Kasumi-1 (cell line): Measurements from ENCODE around the gene PCSK6.

Source experiments
- DNase-seq, 2 experiments: peaks; one replicate each; lab custom pipeline; 2025; lab: John Stamatoyannopoulos, UW

Gene PCSK6

GRCh38 chr15:101276501-101277037 lies 212.9 kb downstream of the PCSK6 start:
- peak; percentile 59 to 68 for DNase-seq

- DNase-seq: no peak
Measured at GRCh38 chr15:101275018-101275417, 214.5 kb downstream of the PCSK6 start.

GRCh38 chr15:101273534-101273933 lies 216.0 kb downstream of the PCSK6 start:
- no peak for DNase-seq

- no peak for DNase-seq
Measured at GRCh38 chr15:101272584-101272983, 216.9 kb downstream of the PCSK6 start.

- DNase-seq: peak in 1 of 2 experiments; percentile 21
Measured at GRCh38 chr15:101269479-101270223, 219.9 kb downstream of the PCSK6 start.

- DNase-seq: no peak
Measured at GRCh38 chr15:101267320-101268104, 222.0 kb downstream of the PCSK6 start.

GRCh38 chr15:101266787-101267186 lies 222.7 kb downstream of the PCSK6 start:
- DNase-seq: no peak

- DNase-seq: no peak
Measured at GRCh38 chr15:101266034-101266433, 223.5 kb downstream of the PCSK6 start.

GRCh38 chr15:101264911-101265641 lies 224.4 kb downstream of the PCSK6 start:
- no peak for DNase-seq

GRCh38 chr15:101264011-101264410 lies 225.5 kb downstream of the PCSK6 start:
- no peak for DNase-seq

GRCh38 chr15:101262551-101262950 lies 227.0 kb downstream of the PCSK6 start:
- DNase-seq: no peak

GRCh38 chr15:101258238-101259144 lies 231.0 kb downstream of the PCSK6 start:
- peak; percentile 69 to 80 for DNase-seq

- peak; percentile 71 to 85 for DNase-seq
Measured at GRCh38 chr15:101256757-101257156, 232.8 kb downstream of the PCSK6 start.

GRCh38 chr15:101255615-101256241 lies 233.8 kb downstream of the PCSK6 start:
- DNase-seq: peak; percentile 28 to 32

- DNase-seq: no peak
Measured at GRCh38 chr15:101255051-101255395, 234.5 kb downstream of the PCSK6 start.

- no peak for DNase-seq
Measured at GRCh38 chr15:101254157-101255050, 235.1 kb downstream of the PCSK6 start.
